Measurements from ENCODE around the gene GRM1.

Gene GRM1

GRCh38 chr6:146050168-146050567 lies 21.3 kb downstream of the GRM1 start:
- H3K9me3 ChIP-seq (ENCODE audit: insufficient read depth, low read depth, low read length), result no peaks in the 10 kb centered on the region
- no peak overlapping the region for H3K18ac ChIP-seq (ENCODE audit: low read length)
- H2BK5ac ChIP-seq (ENCODE audit: low read depth, low read length, poor library complexity), result no peak overlapping the region
- H3K23ac ChIP-seq (ENCODE audit: low read length), result no peak overlapping the region
- H3K79me2 ChIP-seq (ENCODE audit: control insufficient read depth, insufficient read depth, low read length, poor library complexity), result no peaks in the 10 kb centered on the region
- no peak overlapping the region for H3K14ac ChIP-seq (ENCODE audit: low read length)
- WGBS (ENCODE audit: extremely low coverage, insufficient coverage, insufficient read length), result no CpG with 5 or more reads among the region's 1 CpG
- H4K91ac ChIP-seq (ENCODE audit: low read depth, low read length), result no peak overlapping the region
- no peaks in the 10 kb centered on the region for H3K79me1 ChIP-seq (ENCODE audit: low read length)
- no peak overlapping the region for H2BK12ac ChIP-seq (ENCODE audit: low read length)
- H3K27ac ChIP-seq (ENCODE audit: low read depth, low read length), result no peak overlapping the region
- no peaks in the 10 kb centered on the region for H3K4me1 ChIP-seq (ENCODE audit: control insufficient read depth in 1 of 2, insufficient read depth in 2 of 2, low read length in 2 of 2)
- no peaks in the 10 kb centered on the region for H3K36me3 ChIP-seq (ENCODE audit: control insufficient read depth in 1 of 2, insufficient read depth in 2 of 2, low read length in 2 of 2)
- H3K4me3 ChIP-seq (ENCODE audit: low read depth, low read length), result no peak overlapping the region
- H4K12ac ChIP-seq (ENCODE audit: low read depth, low read length), result no peak overlapping the region
- H3K4me2 ChIP-seq (ENCODE audit: low read length), result no peak overlapping the region
- no peak overlapping the region for H2BK120ac ChIP-seq (ENCODE audit: insufficient read depth, low read length, poor library complexity)
- H2AK5ac ChIP-seq (ENCODE audit: low read length), result no peak overlapping the region
- no peak overlapping the region for H3K4ac ChIP-seq (ENCODE audit: low read depth, low read length)
- H2AFZ ChIP-seq (ENCODE audit: insufficient read depth, low read length, poor library complexity), result no peak overlapping the region
- H3K27me3 ChIP-seq (ENCODE audit: insufficient read depth, low read length), result no peaks in the 10 kb centered on the region
- no peak overlapping the region for H3K9ac ChIP-seq (ENCODE audit: low read length)
- no peak overlapping the region for H4K8ac ChIP-seq (ENCODE audit: low read depth, low read length)
- DNase-seq, result no peak

GRCh38 chr6:146056506-146056905 lies 27.6 kb downstream of the GRM1 start:
- Histone ChIP-seq H2AFZ (ENCODE audit: insufficient read depth, low read length, poor library complexity) (no peak overlapping the region), H3K9ac (ENCODE audit: low read length) (no peak overlapping the region), H2AK5ac (ENCODE audit: low read length) (no peak overlapping the region), H2BK120ac (ENCODE audit: insufficient read depth, low read length, poor library complexity) (no peak overlapping the region), H3K18ac (ENCODE audit: low read length) (no peak overlapping the region), H3K4me1 (ENCODE audit: control insufficient read depth in 1 of 2, insufficient read depth in 2 of 2, low read length in 2 of 2) (no peaks in the 10 kb centered on the region), H3K27me3 (ENCODE audit: insufficient read depth, low read length) (no peaks in the 10 kb centered on the region), H4K8ac (ENCODE audit: low read depth, low read length) (no peak overlapping the region), H2BK5ac (ENCODE audit: low read depth, low read length, poor library complexity) (no peak overlapping the region), H4K12ac (ENCODE audit: low read depth, low read length) (no peak overlapping the region), H3K4ac (ENCODE audit: low read depth, low read length) (no peak overlapping the region), H4K91ac (ENCODE audit: low read depth, low read length) (no peak overlapping the region), H3K14ac (ENCODE audit: low read length) (no peak overlapping the region), H3K9me3 (ENCODE audit: insufficient read depth, low read depth, low read length) (no peaks in the 10 kb centered on the region), H2BK12ac (ENCODE audit: low read length) (no peak overlapping the region), H3K27ac (ENCODE audit: low read depth, low read length) (no peak overlapping the region), H3K4me2 (ENCODE audit: low read length) (no peak overlapping the region), H3K79me1 (ENCODE audit: low read length) (no peaks in the 10 kb centered on the region), H3K36me3 (ENCODE audit: control insufficient read depth in 1 of 2, insufficient read depth in 2 of 2, low read length in 2 of 2) (no peaks in the 10 kb centered on the region), H3K79me2 (ENCODE audit: control insufficient read depth, insufficient read depth, low read length, poor library complexity) (no peaks in the 10 kb centered on the region), H3K4me3 (ENCODE audit: low read depth, low read length) (no peak overlapping the region), H3K23ac (ENCODE audit: low read length) (no peak overlapping the region)
- no peak for DNase-seq
- no CpG with 5 or more reads among the region's 6 CpGs for WGBS (ENCODE audit: extremely low coverage, insufficient coverage, insufficient read length)

- H2BK120ac ChIP-seq (ENCODE audit: insufficient read depth, low read length, poor library complexity), result no peak overlapping the region
- no CpG with 5 or more reads among the region's 2 CpGs for WGBS (ENCODE audit: extremely low coverage, insufficient coverage, insufficient read length)
- no peaks in the 10 kb centered on the region for H3K79me2 ChIP-seq (ENCODE audit: control insufficient read depth, insufficient read depth, low read length, poor library complexity)
- DNase-seq, result no peak
- H3K4me1 ChIP-seq (ENCODE audit: control insufficient read depth in 1 of 2, insufficient read depth in 2 of 2, low read length in 2 of 2), result no peaks in the 10 kb centered on the region
- no peak overlapping the region for H2BK12ac ChIP-seq (ENCODE audit: low read length)
- no peak overlapping the region for H2AK5ac ChIP-seq (ENCODE audit: low read length)
- no peak overlapping the region for H2AFZ ChIP-seq (ENCODE audit: insufficient read depth, low read length, poor library complexity)
- no peak overlapping the region for H3K9ac ChIP-seq (ENCODE audit: low read length)
- no peak overlapping the region for H4K8ac ChIP-seq (ENCODE audit: low read depth, low read length)
- no peak overlapping the region for H3K18ac ChIP-seq (ENCODE audit: low read length)
- H4K12ac ChIP-seq (ENCODE audit: low read depth, low read length), result no peak overlapping the region
- no peaks in the 10 kb centered on the region for H3K36me3 ChIP-seq (ENCODE audit: control insufficient read depth in 1 of 2, insufficient read depth in 2 of 2, low read length in 2 of 2)
- H3K14ac ChIP-seq (ENCODE audit: low read length), result no peak overlapping the region
- H3K4me2 ChIP-seq (ENCODE audit: low read length), result no peak overlapping the region
- H3K4me3 ChIP-seq (ENCODE audit: low read depth, low read length), result no peak overlapping the region
- no peaks in the 10 kb centered on the region for H3K27me3 ChIP-seq (ENCODE audit: insufficient read depth, low read length)
- no peak overlapping the region for H3K27ac ChIP-seq (ENCODE audit: low read depth, low read length)
- no peak overlapping the region for H4K91ac ChIP-seq (ENCODE audit: low read depth, low read length)
- H3K23ac ChIP-seq (ENCODE audit: low read length), result no peak overlapping the region
- H2BK5ac ChIP-seq (ENCODE audit: low read depth, low read length, poor library complexity), result no peak overlapping the region
- no peaks in the 10 kb centered on the region for H3K79me1 ChIP-seq (ENCODE audit: low read length)
- no peaks in the 10 kb centered on the region for H3K9me3 ChIP-seq (ENCODE audit: insufficient read depth, low read depth, low read length)
- H3K4ac ChIP-seq (ENCODE audit: low read depth, low read length), result no peak overlapping the region
Observed at GRCh38 chr6:146065690-146066089, 36.8 kb downstream of the GRM1 start.

- H3K4me3 ChIP-seq (ENCODE audit: low read depth, low read length), result no peak overlapping the region
- no peak overlapping the region for H3K14ac ChIP-seq (ENCODE audit: low read length)
- H2AFZ ChIP-seq (ENCODE audit: insufficient read depth, low read length, poor library complexity), result no peak overlapping the region
- H3K27ac ChIP-seq (ENCODE audit: low read depth, low read length), result no peak overlapping the region
- no peaks in the 10 kb centered on the region for H3K36me3 ChIP-seq (ENCODE audit: control insufficient read depth in 1 of 2, insufficient read depth in 2 of 2, low read length in 2 of 2)
- no peak overlapping the region for H3K4me2 ChIP-seq (ENCODE audit: low read length)
- H2BK12ac ChIP-seq (ENCODE audit: low read length), result no peak overlapping the region
- WGBS (ENCODE audit: extremely low coverage, insufficient coverage, insufficient read length), result no CpG with 5 or more reads among the region's 1 CpG
- no peak overlapping the region for H3K18ac ChIP-seq (ENCODE audit: low read length)
- H3K4ac ChIP-seq (ENCODE audit: low read depth, low read length), result no peak overlapping the region
- H4K12ac ChIP-seq (ENCODE audit: low read depth, low read length), result no peak overlapping the region
- no peak overlapping the region for H2AK5ac ChIP-seq (ENCODE audit: low read length)
- no peak overlapping the region for H2BK5ac ChIP-seq (ENCODE audit: low read depth, low read length, poor library complexity)
- no peak for DNase-seq
- no peak overlapping the region for H2BK120ac ChIP-seq (ENCODE audit: insufficient read depth, low read length, poor library complexity)
- H4K8ac ChIP-seq (ENCODE audit: low read depth, low read length), result no peak overlapping the region
- no peak overlapping the region for H3K23ac ChIP-seq (ENCODE audit: low read length)
- no peaks in the 10 kb centered on the region for H3K79me1 ChIP-seq (ENCODE audit: low read length)
- H3K4me1 ChIP-seq (ENCODE audit: control insufficient read depth in 1 of 2, insufficient read depth in 2 of 2, low read length in 2 of 2), result no peaks in the 10 kb centered on the region
- H3K79me2 ChIP-seq (ENCODE audit: control insufficient read depth, insufficient read depth, low read length, poor library complexity), result no peaks in the 10 kb centered on the region
- H3K9ac ChIP-seq (ENCODE audit: low read length), result no peak overlapping the region
- no peaks in the 10 kb centered on the region for H3K9me3 ChIP-seq (ENCODE audit: insufficient read depth, low read depth, low read length)
- H4K91ac ChIP-seq (ENCODE audit: low read depth, low read length), result no peak overlapping the region
- H3K27me3 ChIP-seq (ENCODE audit: insufficient read depth, low read length), result no peaks in the 10 kb centered on the region
Observed at GRCh38 chr6:146066506-146066905, 37.6 kb downstream of the GRM1 start.
